ENCODE measurements around the gene AOPEP. TPM values are rescaled to one million over a fixed set of nuclear protein-coding genes. Genes with fewer than 3 reads are reported as not detected.
A peak's percentile ranks its signal among the peaks of the same experiment; 100 is the strongest.

Gene AOPEP
- total RNA-seq, 2 donors from 2014 or later = 81.5 to 224 TPM

GRCh38 chr9:95094002-95094401, 367.5 kb downstream of the AOPEP start:
- WGBS, 2 donors = 80% methylated on average over 10 of the region's 10 CpGs
- ATAC-seq (no peak), DNase-seq (no peak)
- intact Hi-C loops (cut with DNase I) = no loop called here
- H3K4me1 ChIP-seq = peaks cover 57% of the 10 kb centered on the region
- no peaks in the 10 kb centered on the region for H3K27me3 ChIP-seq
- H3K9me3 ChIP-seq = no peaks in the 10 kb centered on the region
- no peak overlapping the region for H3K4me3 ChIP-seq
- no peaks in the 10 kb centered on the region for H3K36me3 ChIP-seq (replicated peaks in 1 of 2; ENCODE audit: insufficient read depth in 1 of 2, low read depth in 2 of 2)
- no peak for TF ChIP-seq CTCF (IDR thresholded peaks at IDR 0.05)
- TF ChIP-seq POLR2A (IDR thresholded peaks at IDR 0.05) = no peak
- peak overlapping the region in 1 of 4 donors; percentile 22 for H3K27ac ChIP-seq

- H3K27me3 ChIP-seq = no peaks in the 10 kb centered on the region
- H3K4me3 ChIP-seq = no peak overlapping the region
- DNase-seq = no peak
- TF ChIP-seq POLR2A (IDR thresholded peaks at IDR 0.05) (no peak), CTCF (IDR thresholded peaks at IDR 0.05) (no peak)
- ATAC-seq = no peak
- intact Hi-C loops (cut with DNase I) = no loop called here
- no peaks in the 10 kb centered on the region for H3K9me3 ChIP-seq
- H3K4me1 ChIP-seq = peaks cover 57% of the 10 kb centered on the region
- H3K36me3 ChIP-seq (replicated peaks in 1 of 2; ENCODE audit: insufficient read depth in 1 of 2, low read depth in 2 of 2) = no peaks in the 10 kb centered on the region
- 82 to 87% methylated on average over 22 of the region's 22 CpGs for WGBS, 2 donors
- H3K27ac ChIP-seq = peak overlapping the region in 1 of 4 donors; percentile 22
Observed at GRCh38 chr9:95095641-95096355, 369.3 kb downstream of the AOPEP start.

- ATAC-seq (no peak), DNase-seq (no peak)
- peaks cover 57% of the 10 kb centered on the region for H3K4me1 ChIP-seq
- TF ChIP-seq CTCF (IDR thresholded peaks at IDR 0.05) (no peak), POLR2A (IDR thresholded peaks at IDR 0.05) (no peak)
- no peak overlapping the region for H3K27ac ChIP-seq
- no peak overlapping the region for H3K4me3 ChIP-seq
- H3K9me3 ChIP-seq = no peaks in the 10 kb centered on the region
- no peaks in the 10 kb centered on the region for H3K36me3 ChIP-seq (replicated peaks in 1 of 2; ENCODE audit: insufficient read depth in 1 of 2, low read depth in 2 of 2)
- WGBS, 2 donors = 90 to 98% methylated on average over 7 to 12 of the region's 12 CpGs
- no peaks in the 10 kb centered on the region for H3K27me3 ChIP-seq
- intact Hi-C loops (cut with DNase I) = no loop called here
Observed at GRCh38 chr9:95096381-95096780, 369.9 kb downstream of the AOPEP start.

GRCh38 chr9:95096807-95097206, 370.3 kb downstream of the AOPEP start:
- Histone ChIP-seq H3K27me3 (no peaks in the 10 kb centered on the region), H3K4me1 (peaks cover 57% of the 10 kb centered on the region), H3K4me3 (no peak overlapping the region), H3K36me3 (replicated peaks in 1 of 2; ENCODE audit: insufficient read depth in 1 of 2, low read depth in 2 of 2) (no peaks in the 10 kb centered on the region), H3K9me3 (no peaks in the 10 kb centered on the region), H3K27ac (peak overlapping the region in 1 of 4 donors; percentile 11)
- ATAC-seq (no peak), DNase-seq (no peak)
- WGBS, 2 donors = 74 to 79% methylated on average over 5 to 6 of the region's 6 CpGs
- intact Hi-C loops (cut with DNase I) = no loop called here
- TF ChIP-seq CTCF (IDR thresholded peaks at IDR 0.05) = no peak
- no peak for TF ChIP-seq POLR2A (IDR thresholded peaks at IDR 0.05)

GRCh38 chr9:95097279-95097678, 370.8 kb downstream of the AOPEP start:
- Histone ChIP-seq H3K4me3 (no peak overlapping the region), H3K27me3 (no peaks in the 10 kb centered on the region), H3K27ac (peak overlapping the region in 1 of 4 donors; percentile 11), H3K36me3 (replicated peaks in 1 of 2; ENCODE audit: insufficient read depth in 1 of 2, low read depth in 2 of 2) (no peaks in the 10 kb centered on the region), H3K4me1 (peaks cover 57% of the 10 kb centered on the region), H3K9me3 (no peaks in the 10 kb centered on the region)
- no peak for DNase-seq
- TF ChIP-seq CTCF (IDR thresholded peaks at IDR 0.05) = no peak
- TF ChIP-seq POLR2A (IDR thresholded peaks at IDR 0.05) = no peak
- 88 to 91% methylated on average over 7 of the region's 7 CpGs for WGBS, 2 donors
- no peak for ATAC-seq
- intact Hi-C loops (cut with DNase I) = no loop called here
